Upper lobe of left lung (tissue), 4 donors: Measurements from ENCODE around the gene ALDH18A1.

Experiments
- CTCF ChIP-seq, 6 experiments: fragments of 450-650 bp in 4 of 6; fragments of 200-600 bp in 2 of 6; sonication (generic) in 2 of 6; IDR thresholded peaks; one replicate each; pipeline ENCODE4 v1.5.1; 2016 to 2019; ENCODE audit warnings: antibody characterized with exemption in 6 of 6
- POLR2AphosphoS5 ChIP-seq, 2 donors: sonication (generic); formaldehyde crosslinking; IDR thresholded peaks; one replicate each; pipeline ENCODE4 v1.5.1; 2017; ENCODE audit warnings: antibody characterized with exemption in 2 of 2

DNA sequence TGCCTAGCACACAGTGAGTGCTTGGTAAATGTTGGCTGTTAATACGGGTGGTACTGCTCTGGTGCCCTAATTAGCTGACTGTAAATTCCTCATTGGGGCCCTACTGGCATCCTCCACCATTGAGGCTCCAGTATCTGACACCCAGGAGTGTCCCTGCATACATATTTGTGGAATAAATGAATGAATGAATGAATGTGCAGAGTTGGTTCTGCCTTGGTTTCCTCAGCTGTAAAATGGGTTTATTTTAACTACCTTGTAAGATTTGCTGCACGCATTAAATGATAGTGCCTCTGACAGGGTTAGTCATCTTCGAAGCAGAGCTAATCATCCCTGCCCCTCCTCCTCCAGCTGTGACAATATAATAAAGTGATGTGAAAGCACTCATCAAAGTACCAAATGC is 45.8 kb downstream of the ALDH18A1 start:
- TF ChIP-seq CTCF (IDR thresholded peaks at IDR 0.05) = no peak
- TF ChIP-seq POLR2AphosphoS5 (IDR thresholded peaks at IDR 0.05) = no peak
